Measurements from ENCODE around the gene SCN4A.

Gene SCN4A

GRCh38 chr17:63960430-63960829 lies 12.3 kb downstream of the SCN4A start:
- no peak overlapping the region for H3K4me3 ChIP-seq (replicated peaks; ENCODE audit: low read depth, low read length)
- DNase-seq (ENCODE audit: extremely low read depth, low read depth) = no peak
- no peak for TF ChIP-seq CTCF (IDR thresholded peaks at IDR 0.05; ENCODE audit: low read depth, low read length, missing control alignments)

DNA sequence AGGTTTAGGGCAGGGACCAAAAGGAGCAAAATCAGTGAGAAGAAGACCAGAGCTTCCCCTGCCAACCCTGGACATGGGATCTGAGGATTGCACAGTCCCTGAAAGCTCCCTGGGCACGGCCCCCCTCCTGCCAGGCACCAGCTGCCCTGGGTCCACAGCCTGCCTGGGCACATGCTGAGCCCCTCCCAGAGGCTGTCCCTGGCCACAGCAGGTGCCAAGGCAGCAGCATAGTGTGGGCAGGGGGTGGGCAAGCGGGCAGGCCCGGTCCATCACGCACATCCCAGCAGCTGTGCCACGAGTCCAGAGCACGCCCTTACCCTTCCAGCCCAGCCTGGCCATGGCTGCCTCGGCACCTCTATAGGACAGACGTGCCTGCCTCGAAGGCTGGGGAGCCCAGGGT lies 12.7 kb downstream of the SCN4A start:
- H3K4me3 ChIP-seq (replicated peaks; ENCODE audit: low read depth, low read length) = no peak overlapping the region
- DNase-seq (ENCODE audit: extremely low read depth, low read depth) = no peak
- no peak for TF ChIP-seq CTCF (IDR thresholded peaks at IDR 0.05; ENCODE audit: low read depth, low read length, missing control alignments)

GRCh38 chr17:63956296-63956920 lies 16.3 kb downstream of the SCN4A start:
- DNase-seq (ENCODE audit: extremely low read depth, low read depth) = no peak
- no peak for TF ChIP-seq CTCF (IDR thresholded peaks at IDR 0.05; ENCODE audit: low read depth, low read length, missing control alignments)
- no peak overlapping the region for H3K4me3 ChIP-seq (replicated peaks; ENCODE audit: low read depth, low read length)

- H3K4me3 ChIP-seq (replicated peaks; ENCODE audit: low read depth, low read length) = no peak overlapping the region
- no peak for DNase-seq (ENCODE audit: extremely low read depth, low read depth)
Measured at GRCh38 chr17:63955791-63956190, 16.9 kb downstream of the SCN4A start.

GRCh38 chr17:63955232-63955631 lies 17.5 kb downstream of the SCN4A start:
- no peak overlapping the region for H3K4me3 ChIP-seq (replicated peaks; ENCODE audit: low read depth, low read length)
- no peak for TF ChIP-seq CTCF (IDR thresholded peaks at IDR 0.05; ENCODE audit: low read depth, low read length, missing control alignments)

More at GRCh38 chr17:63955791-63956190, 16.9 kb downstream of the SCN4A start:
- TF ChIP-seq CTCF (IDR thresholded peaks at IDR 0.05; ENCODE audit: low read depth, low read length, missing control alignments) = no peak

DNA sequence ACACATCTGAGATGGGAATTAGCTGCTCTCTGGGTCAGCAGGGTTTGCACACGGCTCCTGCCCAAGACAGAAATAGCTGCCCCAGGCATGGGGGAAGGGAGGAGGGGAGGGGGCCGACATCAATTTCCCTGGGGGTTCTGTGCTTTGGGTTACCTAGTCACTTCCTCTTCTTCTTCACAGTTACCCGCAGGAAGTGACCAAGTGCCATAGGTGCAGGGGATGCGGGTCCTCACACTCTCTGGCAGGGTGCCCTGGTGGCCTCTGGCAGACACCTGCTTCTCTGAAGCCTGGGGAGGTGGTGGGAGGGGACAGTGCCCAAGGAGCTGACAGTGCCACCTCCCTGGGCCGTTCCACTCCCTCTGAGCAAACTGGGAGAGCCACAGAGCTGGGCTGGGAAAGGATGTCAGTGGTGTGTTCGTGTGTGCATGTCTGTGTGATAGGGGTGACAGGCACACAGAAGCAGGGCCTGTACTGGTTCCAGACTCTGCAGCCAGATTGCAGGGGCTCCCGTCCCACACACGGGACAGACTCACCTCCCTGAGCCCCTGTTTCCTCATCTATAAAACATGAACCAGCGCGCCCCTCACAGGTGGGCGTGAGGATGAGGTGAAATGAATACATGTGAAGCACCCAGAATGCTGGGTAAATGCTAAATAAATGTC lies 18.2 kb downstream of the SCN4A start:
- no peak for DNase-seq (ENCODE audit: extremely low read depth, low read depth)
- TF ChIP-seq CTCF (IDR thresholded peaks at IDR 0.05; ENCODE audit: low read depth, low read length, missing control alignments) = no peak
- no peak overlapping the region for H3K4me3 ChIP-seq (replicated peaks; ENCODE audit: low read depth, low read length)

More at GRCh38 chr17:63955232-63955631, 17.5 kb downstream of the SCN4A start:
- no peak for DNase-seq (ENCODE audit: extremely low read depth, low read depth)
